Astrocyte (in vitro differentiated cells and primary cell): Measurements from ENCODE around the gene PSPH.

Experiments
- CTCF ChIP-seq: IDR thresholded peaks from 2 replicates; pipeline ENCODE4 v1.5.1; 2011; ENCODE audit warnings: low read depth, mild to moderate bottlenecking, inconsistent platforms, low read length, moderate library complexity; ENCODE audit not compliant: insufficient read depth
- EZH2 ChIP-seq: IDR thresholded peaks from 2 replicates; pipeline ENCODE4 v1.6.1; 2012; ENCODE audit warnings: mild to moderate bottlenecking, low read length, inconsistent platforms; ENCODE audit not compliant: insufficient read depth

- TF ChIP-seq CTCF (no peak), EZH2 (no peak)
Observed at GRCh38 chr7:56007891-56008290, 43.4 kb downstream of the PSPH start.
